Trophoblast cell (in vitro differentiated cells and primary cell): ENCODE results near the gene TGM3.

Source experiments
- DNase-seq, 2 donors: peaks; one replicate each; pipeline ENCODE4 v3.0.0-alpha.2; 2016
- H2AFZ ChIP-seq: 2 replicates; pipeline ENCODE4 v1.6.1; 2013; ENCODE audit warnings: low read length, moderate library complexity, mild to moderate bottlenecking; ENCODE audit not compliant: insufficient read depth, poor library complexity
- H2AK5ac ChIP-seq: 2 replicates; pipeline ENCODE4 v1.6.1; 2013; ENCODE audit warnings: mild to moderate bottlenecking, low read length
- H2BK120ac ChIP-seq: 2 replicates; pipeline ENCODE4 v1.6.1; 2013; ENCODE audit warnings: low read length, mild to moderate bottlenecking, moderate library complexity; ENCODE audit not compliant: insufficient read depth, poor library complexity
- H2BK12ac ChIP-seq: 2 replicates; pipeline ENCODE4 v1.6.1; 2013; ENCODE audit warnings: mild to moderate bottlenecking, low read length, moderate library complexity
- H2BK5ac ChIP-seq: 2 replicates; pipeline ENCODE4 v1.6.1; 2013; ENCODE audit warnings: low read length, low read depth, moderate library complexity, mild to moderate bottlenecking; ENCODE audit not compliant: poor library complexity
- H3K14ac ChIP-seq: 2 replicates; pipeline ENCODE4 v1.6.1; 2013; ENCODE audit warnings: mild to moderate bottlenecking, low read length
- H3K18ac ChIP-seq: 2 replicates; pipeline ENCODE4 v1.6.1; 2013; ENCODE audit warnings: mild to moderate bottlenecking, low read length
- H3K23ac ChIP-seq: 2 replicates; pipeline ENCODE4 v1.6.1; 2013; ENCODE audit warnings: low read length
- H3K27ac ChIP-seq: 2 replicates; pipeline ENCODE4 v1.5.1; 2013; ENCODE audit warnings: low read depth, mild to moderate bottlenecking, inconsistent platforms, low read length, moderate library complexity
- H3K27me3 ChIP-seq: 2 replicates; pipeline ENCODE4 v1.6.1; 2013; ENCODE audit warnings: inconsistent platforms, mild to moderate bottlenecking, low read length, moderate library complexity; ENCODE audit not compliant: insufficient read depth
- H3K36me3 ChIP-seq, 2 experiments: 1 replicate in 1 of 2; 2 replicates in 1 of 2; pipeline ENCODE4 v1.6.1; 2013; ENCODE audit warnings: low read length in 2 of 2, mild to moderate bottlenecking in 2 of 2, moderate library complexity in 1 of 2; ENCODE audit not compliant: insufficient read depth in 2 of 2, control insufficient read depth in 1 of 2
- H3K4ac ChIP-seq: 2 replicates; pipeline ENCODE4 v1.6.1; 2013; ENCODE audit warnings: low read depth, mild to moderate bottlenecking, low read length, moderate library complexity
- H3K4me1 ChIP-seq, 2 experiments: 1 replicate in 1 of 2; 2 replicates in 1 of 2; pipeline ENCODE4 v1.6.1; 2013; ENCODE audit warnings: low read length in 2 of 2, mild to moderate bottlenecking in 2 of 2, moderate library complexity in 1 of 2; ENCODE audit not compliant: insufficient read depth in 2 of 2, control insufficient read depth in 1 of 2
- H3K4me2 ChIP-seq: 2 replicates; pipeline ENCODE4 v1.6.1; 2013; ENCODE audit warnings: inconsistent platforms, mild to moderate bottlenecking, low read length, moderate library complexity
- H3K4me3 ChIP-seq: 2 replicates; pipeline ENCODE4 v1.5.1; 2013; ENCODE audit warnings: mild to moderate bottlenecking, low read depth, low read length, inconsistent platforms
- H3K79me1 ChIP-seq: one replicate; pipeline ENCODE4 v1.6.1; 2013; ENCODE audit warnings: low read length
- H3K79me2 ChIP-seq: 2 replicates; pipeline ENCODE4 v1.6.1; 2013; ENCODE audit warnings: low read length, mild to moderate bottlenecking; ENCODE audit not compliant: control insufficient read depth, insufficient read depth, poor library complexity
- H3K9ac ChIP-seq: 2 replicates; pipeline ENCODE4 v1.6.1; 2013; ENCODE audit warnings: mild to moderate bottlenecking, low read length
- H3K9me3 ChIP-seq: 2 replicates; pipeline ENCODE4 v1.6.1; 2013; ENCODE audit warnings: low read depth, mild to moderate bottlenecking, control low read depth, inconsistent platforms, low read length; ENCODE audit not compliant: insufficient read depth
- H4K12ac ChIP-seq: 2 replicates; pipeline ENCODE4 v1.6.1; 2013; ENCODE audit warnings: low read depth, mild to moderate bottlenecking, low read length, moderate library complexity
- H4K8ac ChIP-seq: 2 replicates; pipeline ENCODE4 v1.6.1; 2013; ENCODE audit warnings: low read depth, mild to moderate bottlenecking, low read length, moderate library complexity
- H4K91ac ChIP-seq: one replicate; pipeline ENCODE4 v1.6.1; 2013; ENCODE audit warnings: low read depth, mild to moderate bottlenecking, low read length, moderate library complexity
- WGBS: extraction: QIAGEN DNeasy Blood & Tissue Kit; methylation state at CpG from one replicate; pipeline ENCODE4 v1.1.7; 2013; ENCODE audit warnings: missing lambda C conversion rate; ENCODE audit not compliant: insufficient read length, insufficient coverage; ENCODE audit errors: extremely low coverage; 5-methylcytosine and 5-hydroxymethylcytosine counted together

TGM3 gene

DNA sequence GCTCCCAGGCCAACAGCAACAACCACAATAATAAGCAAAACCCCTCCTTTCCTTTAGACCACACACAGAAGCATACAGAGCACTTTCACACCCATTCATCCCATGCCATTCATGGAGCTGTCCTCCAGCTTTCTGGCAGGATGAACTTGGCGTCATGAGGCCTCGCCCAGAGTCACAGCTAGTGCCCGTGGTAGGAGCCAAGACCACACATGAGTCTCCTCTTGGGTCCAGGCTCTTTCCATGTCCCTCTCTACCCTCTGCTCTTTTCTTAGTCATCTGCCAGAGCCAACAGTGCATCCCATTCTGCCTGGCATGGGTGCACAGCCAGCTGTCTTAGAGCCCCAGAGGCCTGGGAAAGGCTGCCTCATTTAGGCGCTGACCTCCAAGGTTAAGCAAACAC lies 1.8 kb upstream of the TGM3 start:
- DNase-seq = no peak

DNA sequence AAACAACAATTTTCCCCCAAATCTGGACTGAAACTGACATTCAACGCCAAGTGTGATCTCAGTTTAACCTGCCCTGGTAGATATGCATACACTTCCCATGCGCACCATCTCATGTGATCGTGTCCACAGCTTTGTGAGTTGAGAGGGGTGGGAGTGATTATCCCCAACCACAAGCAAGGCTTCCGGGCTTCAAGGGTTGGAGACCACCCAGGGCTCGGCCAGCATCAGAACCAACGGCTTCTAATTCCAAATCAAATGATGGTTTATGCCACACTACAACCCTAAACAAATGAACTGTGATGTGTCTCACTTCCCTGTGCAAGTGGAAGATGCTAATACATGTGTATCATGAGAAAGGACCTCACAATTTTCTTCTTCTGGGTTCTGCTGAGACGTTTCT lies 515 bp upstream of the TGM3 start:
- Histone ChIP-seq H4K8ac (no peak overlapping the region), H2BK5ac (no peak overlapping the region), H3K4ac (no peak overlapping the region), H3K18ac (no peak overlapping the region), H2BK12ac (no peak overlapping the region), H3K9ac (no peak overlapping the region), H2BK120ac (no peak overlapping the region), H3K23ac (no peak overlapping the region), H3K4me3 (no peak overlapping the region), H2AK5ac (no peak overlapping the region), H3K79me1 (no peaks in the 10 kb centered on the region), H3K27ac (no peak overlapping the region), H3K14ac (no peak overlapping the region), H3K36me3 (no peaks in the 10 kb centered on the region), H3K9me3 (no peaks in the 10 kb centered on the region), H4K12ac (no peak overlapping the region), H4K91ac (no peak overlapping the region), H3K4me2 (no peak overlapping the region), H3K4me1 (peaks cover 0 to 2% of the 10 kb centered on the region in 2 experiments), H3K79me2 (no peaks in the 10 kb centered on the region), H3K27me3 (no peaks in the 10 kb centered on the region), H2AFZ (no peak overlapping the region)
- DNase-seq = no peak
- no CpG with 5 or more reads among the region's 7 CpGs for WGBS

More for the DNA sequence above, 1.8 kb upstream of the TGM3 start:
- H2BK5ac ChIP-seq = no peak overlapping the region
- H3K79me2 ChIP-seq = no peaks in the 10 kb centered on the region
- H4K12ac ChIP-seq = no peak overlapping the region
- no peaks in the 10 kb centered on the region for H3K79me1 ChIP-seq
- no peak overlapping the region for H4K91ac ChIP-seq
- no peak overlapping the region for H2AK5ac ChIP-seq
- no peaks in the 10 kb centered on the region for H3K36me3 ChIP-seq
- no peak overlapping the region for H3K14ac ChIP-seq
- no peak overlapping the region for H3K4me2 ChIP-seq
- WGBS = no CpG with 5 or more reads among the region's 4 CpGs
- H3K9ac ChIP-seq = no peak overlapping the region
- H2BK12ac ChIP-seq = no peak overlapping the region
- no peak overlapping the region for H3K4me3 ChIP-seq
- no peak overlapping the region for H3K18ac ChIP-seq
- no peak overlapping the region for H3K23ac ChIP-seq
- no peak overlapping the region for H3K27ac ChIP-seq
- no peak overlapping the region for H3K4ac ChIP-seq
- no peak overlapping the region for H2AFZ ChIP-seq
- peaks cover 0 to 6% of the 10 kb centered on the region in 2 experiments for H3K4me1 ChIP-seq
- no peak overlapping the region for H4K8ac ChIP-seq
- H3K9me3 ChIP-seq = no peaks in the 10 kb centered on the region
- no peak overlapping the region for H2BK120ac ChIP-seq
- H3K27me3 ChIP-seq = no peaks in the 10 kb centered on the region

DNA sequence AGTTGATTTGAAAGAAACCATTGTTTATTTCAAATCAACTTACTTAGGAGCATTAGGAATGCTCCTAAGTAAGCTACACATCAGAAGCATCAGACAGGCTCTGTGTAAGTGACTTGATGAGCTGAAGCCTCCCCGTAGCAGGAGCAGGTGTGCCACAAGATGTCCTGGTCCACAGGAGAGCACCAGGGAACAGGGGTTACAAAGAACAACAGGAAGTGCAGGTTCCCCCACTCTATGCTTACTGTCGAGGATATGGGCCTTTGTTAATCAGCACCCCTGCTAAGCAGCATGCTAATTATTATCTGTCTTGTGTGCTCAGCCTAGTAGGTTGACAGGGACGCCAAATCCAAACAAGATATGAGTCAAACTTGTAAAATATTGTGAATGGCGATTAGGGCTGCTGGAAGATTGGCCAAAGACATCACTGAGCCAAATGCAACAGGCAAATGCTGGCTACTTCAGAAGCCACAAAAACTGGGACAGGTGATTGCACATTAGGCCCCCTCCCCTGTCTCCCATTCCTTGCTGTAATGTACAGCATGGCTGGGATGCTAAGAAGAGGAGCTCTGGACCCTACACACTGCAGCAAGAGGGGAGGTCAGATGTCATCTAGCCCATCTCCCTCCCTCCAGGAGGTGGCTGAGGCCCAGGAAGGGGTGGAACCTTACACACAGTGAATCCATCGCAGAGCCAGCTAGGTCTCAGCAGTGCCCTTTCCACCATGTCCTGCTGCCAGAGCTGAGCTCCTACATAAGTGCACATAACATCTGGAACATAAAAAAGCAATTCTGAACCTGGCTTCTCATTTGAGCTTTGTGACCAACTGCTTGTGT lies 939 bp downstream of the TGM3 start:
- Histone ChIP-seq H2AK5ac (no peak overlapping the region), H3K36me3 (no peaks in the 10 kb centered on the region), H3K79me2 (no peaks in the 10 kb centered on the region), H3K27ac (no peak overlapping the region), H3K9ac (no peak overlapping the region), H3K79me1 (no peaks in the 10 kb centered on the region), H3K23ac (no peak overlapping the region), H4K8ac (no peak overlapping the region), H3K27me3 (no peaks in the 10 kb centered on the region), H4K12ac (no peak overlapping the region), H3K14ac (no peak overlapping the region), H3K4me2 (no peak overlapping the region), H3K4me1 (peaks cover 0 to 2% of the 10 kb centered on the region in 2 experiments), H2BK5ac (no peak overlapping the region), H3K4ac (no peak overlapping the region), H3K18ac (no peak overlapping the region), H2BK12ac (no peak overlapping the region), H3K9me3 (no peaks in the 10 kb centered on the region), H2AFZ (no peak overlapping the region), H2BK120ac (no peak overlapping the region), H3K4me3 (no peak overlapping the region), H4K91ac (no peak overlapping the region)
- WGBS = no CpG with 5 or more reads among the region's 5 CpGs
- no peak for DNase-seq

DNA sequence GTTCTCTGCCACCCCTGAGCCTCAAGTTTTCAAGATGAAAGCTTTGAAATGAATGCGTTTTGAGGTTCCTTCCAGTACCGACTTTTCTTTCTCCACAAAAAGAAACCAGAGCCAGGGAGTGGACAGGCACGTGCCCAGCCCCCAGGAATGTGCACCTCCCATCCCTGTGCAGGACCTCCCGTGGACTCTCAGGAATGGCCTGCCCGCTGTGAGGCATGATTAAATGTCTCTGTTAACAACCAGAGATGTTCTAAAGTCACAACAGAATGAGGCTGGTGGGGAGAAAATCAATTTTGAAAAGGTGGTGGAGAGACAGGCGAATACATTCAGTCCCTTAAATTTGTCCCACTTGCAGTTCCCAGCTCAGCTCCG lies 1.5 kb downstream of the TGM3 start:
- no peaks in the 10 kb centered on the region for H3K79me2 ChIP-seq
- H3K9me3 ChIP-seq = no peaks in the 10 kb centered on the region
- no peak overlapping the region for H3K4me2 ChIP-seq
- no peaks in the 10 kb centered on the region for H3K79me1 ChIP-seq
- H4K91ac ChIP-seq = no peak overlapping the region
- H3K23ac ChIP-seq = no peak overlapping the region
- no peak overlapping the region for H2AK5ac ChIP-seq
- no peak overlapping the region for H3K4ac ChIP-seq
- no peak overlapping the region for H4K12ac ChIP-seq
- no peak overlapping the region for H3K27ac ChIP-seq
- no peak overlapping the region for H2BK12ac ChIP-seq
- no peaks in the 10 kb centered on the region for H3K27me3 ChIP-seq
- H4K8ac ChIP-seq = no peak overlapping the region
- H3K18ac ChIP-seq = no peak overlapping the region
- H3K9ac ChIP-seq = no peak overlapping the region
- no peak for DNase-seq
- no peak overlapping the region for H2AFZ ChIP-seq
- no peak overlapping the region for H3K14ac ChIP-seq
- H3K36me3 ChIP-seq = no peaks in the 10 kb centered on the region
- no peak overlapping the region for H2BK5ac ChIP-seq
- H3K4me1 ChIP-seq = peaks cover 0 to 2% of the 10 kb centered on the region in 2 experiments
- no CpG with 5 or more reads among the region's 7 CpGs for WGBS
- H2BK120ac ChIP-seq = no peak overlapping the region
- H3K4me3 ChIP-seq = no peak overlapping the region
